Measurements from ENCODE around the gene VILL. TPM values are rescaled to one million over a fixed set of nuclear protein-coding genes. Genes with fewer than 3 reads are reported as not detected.
"Not testable (repeated sequence)": the region's sequence is repeated elsewhere in the genome, so short reads cannot be mapped to it uniquely, and the experiment has no call there.

VILL gene
- total and polyA plus RNA-seq, 2 donors (not counting 3 experiments of a cell fraction or from before 2014, with no cell fraction given) = 9.0 to 10.0 TPM

- TF ChIP-seq MAX (IDR thresholded peaks at IDR 0.05; ENCODE audit: insufficient read depth, insufficient read length) = no peak
- no peak for TF ChIP-seq EZH2 (IDR thresholded peaks at IDR 0.05; ENCODE audit: borderline replicate concordance, low read depth, low read length, severe bottlenecking)
- no peak for TF ChIP-seq POLR2A (IDR thresholded peaks at IDR 0.05; ENCODE audit: low read depth, low read length)
- TF ChIP-seq CTCF (IDR thresholded peaks at IDR 0.05; ENCODE audit: extremely low read depth in 1 of 2, insufficient read depth in 1 of 2, low read depth in 1 of 2, low read length in 2 of 2) = no peak
- no peak for TF ChIP-seq MYC (IDR thresholded peaks at IDR 0.05; ENCODE audit: low read depth, low read length)
- TF ChIP-seq FOS (IDR thresholded peaks at IDR 0.05; ENCODE audit: borderline replicate concordance, insufficient read depth, low read length) = no peak
- TF ChIP-seq POLR2AphosphoS5 (IDR thresholded peaks at IDR 0.05; ENCODE audit: insufficient read depth, low read depth, low read length) = no peak
- no peak for TF ChIP-seq GATA2 (IDR thresholded peaks at IDR 0.05; ENCODE audit: insufficient read depth, insufficient read length, low read depth, low read length)
- TF ChIP-seq JUN (IDR thresholded peaks at IDR 0.05; ENCODE audit: borderline replicate concordance, insufficient read depth, insufficient read length, low read depth) = no peak
- Histone ChIP-seq H3K9me1 (replicated peaks; ENCODE audit: control insufficient read depth, extremely low read depth, insufficient read depth, low read length) (no peaks in the 10 kb centered on the region), H2AFZ (ENCODE audit: low read depth, low read length) (no peak overlapping the region), H4K20me1 (replicated peaks; ENCODE audit: control insufficient read depth, extremely low read depth, insufficient read depth, low read length) (no peaks in the 10 kb centered on the region), H3K36me3 (ENCODE audit: control insufficient read depth in 2 of 2, extremely low read depth in 1 of 2, insufficient read depth in 2 of 2, low read length in 2 of 2) (no peaks in the 10 kb centered on the region), H3K4me1 (ENCODE audit: control insufficient read depth, extremely low read depth, insufficient read depth, low read length) (no peaks in the 10 kb centered on the region), H3K4me2 (ENCODE audit: insufficient read depth, low read length) (no peak overlapping the region), H3K27me3 (ENCODE audit: control insufficient read depth in 2 of 2, insufficient read depth in 2 of 2, low read length in 2 of 2) (peaks cover 3 to 10% of the 10 kb centered on the region in 2 experiments), H3K9me3 (replicated peaks; ENCODE audit: control insufficient read depth, insufficient read depth, low read length) (no peaks in the 10 kb centered on the region), H3K27ac (ENCODE audit: insufficient read depth, low read depth, low read length) (no peak overlapping the region), H3K9ac (replicated peaks; ENCODE audit: extremely low read depth, insufficient read depth, low read length) (no peak overlapping the region), H3K4me3 (replicated peaks in 1 of 3; ENCODE audit: insufficient read depth in 1 of 3, low read depth in 1 of 3, low read length in 3 of 3) (no peak overlapping the region), H3K79me2 (ENCODE audit: control insufficient read depth, insufficient read depth, low read length) (no peaks in the 10 kb centered on the region)
- DNase-seq (ENCODE audit: low read depth, low spot score) (no peak), FAIRE-seq (no peak)
- POLR2A ChIA-PET = no interaction called here
- dilution Hi-C loops (cut with MboI; ENCODE audit: extremely low pct_ligation_motif_present, low sequenced_read_pairs) (no loop called here), intact Hi-C loops (cut with micrococcal nuclease) (no loop called here)
- CTCF ChIA-PET = no interaction called here
- BruUV-seq (replicated peaks) = no TSS peak
Measured at GRCh38 chr3:38051131-38051530, 60.5 kb downstream of the VILL start.

GRCh38 chr3:38053286-38053685, 62.7 kb downstream of the VILL start:
- CTCF ChIA-PET; H3K9ac ChIP-seq (replicated peaks; ENCODE audit: extremely low read depth, insufficient read depth, low read length); H3K4me2 ChIP-seq (ENCODE audit: insufficient read depth, low read length); H3K4me3 ChIP-seq (replicated peaks in 1 of 3; ENCODE audit: insufficient read depth in 1 of 3, low read depth in 1 of 3, low read length in 3 of 3); H3K9me1 ChIP-seq (replicated peaks; ENCODE audit: control insufficient read depth, extremely low read depth, insufficient read depth, low read length); dilution Hi-C loops (cut with MboI; ENCODE audit: extremely low pct_ligation_motif_present, low sequenced_read_pairs); H3K4me1 ChIP-seq (ENCODE audit: control insufficient read depth, extremely low read depth, insufficient read depth, low read length); H3K27ac ChIP-seq (ENCODE audit: insufficient read depth, low read depth, low read length); BruUV-seq (replicated peaks); H4K20me1 ChIP-seq (replicated peaks; ENCODE audit: control insufficient read depth, extremely low read depth, insufficient read depth, low read length); FAIRE-seq; H2AFZ ChIP-seq (ENCODE audit: low read depth, low read length); POLR2A ChIA-PET; H3K36me3 ChIP-seq (ENCODE audit: control insufficient read depth in 2 of 2, extremely low read depth in 1 of 2, insufficient read depth in 2 of 2, low read length in 2 of 2); H3K27me3 ChIP-seq (ENCODE audit: control insufficient read depth in 2 of 2, insufficient read depth in 2 of 2, low read length in 2 of 2); DNase-seq (ENCODE audit: low read depth, low spot score); H3K9me3 ChIP-seq (replicated peaks; ENCODE audit: control insufficient read depth, insufficient read depth, low read length); H3K79me2 ChIP-seq (ENCODE audit: control insufficient read depth, insufficient read depth, low read length); intact Hi-C loops (cut with micrococcal nuclease): not testable (repeated sequence)

GRCh38 chr3:38053813-38054498, 63.4 kb downstream of the VILL start:
- DNase-seq (ENCODE audit: low read depth, low spot score); CTCF ChIA-PET; H3K4me2 ChIP-seq (ENCODE audit: insufficient read depth, low read length); H2AFZ ChIP-seq (ENCODE audit: low read depth, low read length); H3K79me2 ChIP-seq (ENCODE audit: control insufficient read depth, insufficient read depth, low read length); H3K36me3 ChIP-seq (ENCODE audit: control insufficient read depth in 2 of 2, extremely low read depth in 1 of 2, insufficient read depth in 2 of 2, low read length in 2 of 2); dilution Hi-C loops (cut with MboI; ENCODE audit: extremely low pct_ligation_motif_present, low sequenced_read_pairs); H3K27me3 ChIP-seq (ENCODE audit: control insufficient read depth in 2 of 2, insufficient read depth in 2 of 2, low read length in 2 of 2); H3K4me3 ChIP-seq (replicated peaks in 1 of 3; ENCODE audit: insufficient read depth in 1 of 3, low read depth in 1 of 3, low read length in 3 of 3); intact Hi-C loops (cut with micrococcal nuclease); H3K9me3 ChIP-seq (replicated peaks; ENCODE audit: control insufficient read depth, insufficient read depth, low read length); H3K4me1 ChIP-seq (ENCODE audit: control insufficient read depth, extremely low read depth, insufficient read depth, low read length); H3K27ac ChIP-seq (ENCODE audit: insufficient read depth, low read depth, low read length); POLR2A ChIA-PET; H3K9me1 ChIP-seq (replicated peaks; ENCODE audit: control insufficient read depth, extremely low read depth, insufficient read depth, low read length); H3K9ac ChIP-seq (replicated peaks; ENCODE audit: extremely low read depth, insufficient read depth, low read length); BruUV-seq (replicated peaks); FAIRE-seq; H4K20me1 ChIP-seq (replicated peaks; ENCODE audit: control insufficient read depth, extremely low read depth, insufficient read depth, low read length): not testable (repeated sequence)
